Breast epithelium (tissue), 3 donors: Measurements from ENCODE around the gene TAMALIN.

Experiments
- CTCF ChIP-seq, 3 donors: fragments of 450-650 bp; IDR thresholded peaks; one replicate each; pipeline ENCODE4 v1.5.1; 2016 to 2017; ENCODE audit warnings: antibody characterized with exemption in 3 of 3, mild to moderate bottlenecking in 3 of 3, moderate library complexity in 3 of 3
- POLR2A ChIP-seq: fragments of 450-650 bp; IDR thresholded peaks from one replicate; pipeline ENCODE4 v1.6.1; 2016; ENCODE audit warnings: antibody characterized with exemption, mild to moderate bottlenecking, moderate library complexity
- POLR2AphosphoS5 ChIP-seq, 3 donors: sonication (generic); formaldehyde crosslinking; IDR thresholded peaks; one replicate each; pipeline ENCODE4 v1.6.1; 2017; ENCODE audit warnings: antibody characterized with exemption in 3 of 3

- TF ChIP-seq POLR2AphosphoS5 (IDR thresholded peaks at IDR 0.05), result no peak
- TF ChIP-seq CTCF (IDR thresholded peaks at IDR 0.05), result peak; percentile 95 to 98 (median 98)
- no peak for TF ChIP-seq POLR2A
Measured at GRCh38 chr12:52023182-52023975, 16.6 kb downstream of the TAMALIN start.
